Fibroblast of mammary gland (primary cell): ENCODE results near the gene CLASRP.
A peak's percentile ranks its signal among the peaks of the same experiment; 100 is the strongest.
"Not testable (repeated sequence)": the region's sequence is repeated elsewhere in the genome, so short reads cannot be mapped to it uniquely, and the experiment has no call there.

Experiments used
- DNase-seq: peaks from one replicate; pipeline ENCODE4 v3.0.0-alpha.2; 2010; ENCODE audit warnings: low read depth
- H3K4me3 ChIP-seq: 2 replicates; pipeline ENCODE4 v1.5.1; 2011; ENCODE audit warnings: low read depth, mild to moderate bottlenecking, low read length, moderate library complexity; ENCODE audit not compliant: control insufficient read depth
- CTCF ChIP-seq: conservative IDR thresholded peaks from 2 replicates; pipeline ENCODE4 v1.5.1; 2011; ENCODE audit warnings: low read depth, low read length, inconsistent platforms; ENCODE audit not compliant: control insufficient read depth, insufficient read depth

Gene CLASRP

GRCh38 chr19:45114116-45114515 is 75.3 kb downstream of the CLASRP start:
- no peak overlapping the region for H3K4me3 ChIP-seq
- no peak for DNase-seq
- no peak for TF ChIP-seq CTCF

GRCh38 chr19:45115809-45116615 is 77.2 kb downstream of the CLASRP start:
- H3K4me3 ChIP-seq = no peak overlapping the region
- no peak for DNase-seq
- no peak for TF ChIP-seq CTCF

GRCh38 chr19:45117167-45117594 is 78.3 kb downstream of the CLASRP start:
- no peak overlapping the region for H3K4me3 ChIP-seq
- peak; percentile 31 for DNase-seq

GRCh38 chr19:45117671-45118070 is 78.8 kb downstream of the CLASRP start:
- DNase-seq = no peak
- no peak for TF ChIP-seq CTCF
- no peak overlapping the region for H3K4me3 ChIP-seq

More at GRCh38 chr19:45117167-45117594, 78.3 kb downstream of the CLASRP start:
- no peak for TF ChIP-seq CTCF

GRCh38 chr19:45118106-45118505 is 79.3 kb downstream of the CLASRP start:
- no peak for TF ChIP-seq CTCF
- DNase-seq = no peak
- H3K4me3 ChIP-seq = no peak overlapping the region

GRCh38 chr19:45118591-45119355 is 79.9 kb downstream of the CLASRP start:
- DNase-seq, H3K4me3 ChIP-seq: not testable (repeated sequence)

GRCh38 chr19:45119582-45119981 is 80.7 kb downstream of the CLASRP start:
- DNase-seq = no peak
- no peak overlapping the region for H3K4me3 ChIP-seq
- no peak for TF ChIP-seq CTCF
